Activated CD8-positive, alpha-beta T cell treated with anti-CD3 and anti-CD28 coated beads for 36 hours (primary cell): ENCODE data around the gene OCA2. TPM values are rescaled to one million over a fixed set of nuclear protein-coding genes. Genes with fewer than 3 reads are reported as not detected.
A peak's percentile ranks its signal among the peaks of the same experiment; 100 is the strongest.
"Not testable (repeated sequence)": the region's sequence is repeated elsewhere in the genome, so short reads cannot be mapped to it uniquely, and the experiment has no call there.

ENCODE experiments used
- ATAC-seq: fragments of 200-7000 bp; cut with Tn5 transposase; one replicate; pipeline ENCODE4 v1.10.0; 2021; ENCODE audit warnings: mild to moderate bottlenecking, moderate library complexity
- CTCF ChIA-PET: fragments of 350-600 bp; sonication (Branson Sonifier 250); formaldehyde crosslinking; loops from one replicate; lab custom pipeline; 2021; ENCODE audit warnings: antibody characterized with exemption; lab: Charles Lee
- POLR2A ChIA-PET: fragments of 350-600 bp; sonication (Branson Sonifier 250); formaldehyde crosslinking; loops from one replicate; lab custom pipeline; 2021; ENCODE audit warnings: antibody characterized with exemption; lab: Charles Lee
- DNase-seq: peaks from one replicate; pipeline ENCODE4 v3.0.0-alpha.2; 2020
- H3K27ac Mint-ChIP-seq: one replicate; pipeline ENCODE4 v1.8.0; 2021; ENCODE audit warnings: mild to moderate bottlenecking, mixed read lengths
- H3K27me3 Mint-ChIP-seq: one replicate; pipeline ENCODE4 v1.8.0; 2021; ENCODE audit warnings: mixed read lengths
- H3K36me3 Mint-ChIP-seq: one replicate; pipeline ENCODE4 v1.8.0; 2021; ENCODE audit warnings: low read depth, mixed read lengths
- H3K4me1 Mint-ChIP-seq: one replicate; pipeline ENCODE4 v1.8.0; 2021; ENCODE audit warnings: low read depth, mixed read lengths
- H3K4me3 Mint-ChIP-seq: one replicate; pipeline ENCODE4 v1.8.0; 2021; ENCODE audit warnings: mild to moderate bottlenecking, moderate library complexity, mixed read lengths
- H3K9me3 Mint-ChIP-seq: one replicate; pipeline ENCODE4 v1.8.0; 2021; ENCODE audit warnings: mixed read lengths
- CTCF ChIP-seq: fragments of 200-600 bp; IDR thresholded peaks from one replicate; pipeline ENCODE4 v1.8.0; 2022; ENCODE audit warnings: antibody characterized with exemption, mild to moderate bottlenecking
- intact Hi-C: fragments of 100-400 bp; cut with micrococcal nuclease; formaldehyde crosslinking; loops from one replicate; pipeline ENCODE4 v1.10.0; 2022
- total RNA-seq, 2 experiments: library from RNA; stranded (reverse); gene quantifications; one replicate each; pipeline ENCODE4 v1.2.3, GENCODE V29; 2021

Gene OCA2
- total RNA-seq, 2 experiments from 2014 or later = not detected

- no peak overlapping the region for H3K4me3 Mint-ChIP-seq
- intact Hi-C loops = no loop called here
- H3K27ac Mint-ChIP-seq = no peak overlapping the region
- TF ChIP-seq CTCF = no peak
- ATAC-seq (no peak), DNase-seq (no peak)
- no peaks in the 10 kb centered on the region for H3K4me1 Mint-ChIP-seq
- H3K9me3 Mint-ChIP-seq = no peaks in the 10 kb centered on the region
- POLR2A ChIA-PET = no interaction called here
- H3K36me3 Mint-ChIP-seq = peaks cover 13% of the 10 kb centered on the region
- no peaks in the 10 kb centered on the region for H3K27me3 Mint-ChIP-seq
- CTCF ChIA-PET = interaction anchor here (0.6 to 2.2 kb wide), 5 partner anchors 9 to 1961 kb away, joined by 3 to 11 read pairs (median 5); no protein-coding TSS in a partner anchor
Observed at GRCh38 chr15:28124841-28125240, 25.7 kb upstream of the OCA2 start.

DNA sequence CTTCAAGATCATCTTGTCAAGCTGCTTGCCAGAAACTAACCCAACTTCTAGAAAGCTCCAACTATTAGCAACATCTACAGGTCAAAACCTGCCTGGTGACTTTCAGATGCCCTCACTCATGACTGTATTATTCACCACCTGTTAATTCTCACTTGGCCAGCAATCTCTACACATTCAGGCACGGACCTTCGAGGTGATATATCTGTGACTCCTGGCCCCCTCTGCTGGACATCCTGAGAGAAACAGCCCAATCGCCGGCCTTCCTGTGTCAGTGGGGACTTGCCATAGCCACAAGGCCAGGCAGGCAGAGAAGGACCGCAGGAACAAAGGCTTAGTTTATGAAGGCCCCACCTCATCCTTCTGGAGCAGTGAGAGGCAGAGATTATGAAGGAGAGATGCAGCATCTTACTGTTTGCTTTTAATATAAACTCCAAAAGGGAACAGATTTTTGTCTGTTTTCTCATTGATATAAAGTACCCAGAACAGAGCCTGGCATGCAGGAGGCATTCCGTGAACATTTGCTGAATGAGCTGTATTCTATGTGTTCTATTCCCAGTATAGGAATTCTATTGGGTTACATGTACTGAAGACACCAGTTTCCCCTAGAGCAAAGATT, 24.4 kb upstream of the OCA2 start:
- ChIA-PET CTCF (interaction anchor here (1.5 kb wide), 1 partner anchor 10 kb away, joined by 5 read pairs; no protein-coding TSS in a partner anchor), POLR2A (no interaction called here)
- no peaks in the 10 kb centered on the region for H3K9me3 Mint-ChIP-seq
- peak; percentile 74 for ATAC-seq
- DNase-seq = peak; percentile 71
- H3K36me3 Mint-ChIP-seq = peaks cover 15% of the 10 kb centered on the region
- H3K27ac Mint-ChIP-seq = no peak overlapping the region
- no peaks in the 10 kb centered on the region for H3K27me3 Mint-ChIP-seq
- intact Hi-C loops = no loop called here
- no peak overlapping the region for H3K4me3 Mint-ChIP-seq
- H3K4me1 Mint-ChIP-seq = no peaks in the 10 kb centered on the region
- peak; percentile 63 for TF ChIP-seq CTCF

GRCh38 chr15:28122038-28122949, 23.2 kb upstream of the OCA2 start:
- ATAC-seq (no peak), DNase-seq (no peak)
- Mint-ChIP-seq H3K4me1 (no peaks in the 10 kb centered on the region), H3K4me3 (no peak overlapping the region), H3K36me3 (peaks cover 15% of the 10 kb centered on the region), H3K9me3 (no peaks in the 10 kb centered on the region), H3K27ac (no peak overlapping the region), H3K27me3 (no peaks in the 10 kb centered on the region)
- ChIA-PET CTCF (no interaction called here), POLR2A (no interaction called here)
- TF ChIP-seq CTCF = no peak
- intact Hi-C loops = no loop called here

GRCh38 chr15:28121577-28121976, 22.5 kb upstream of the OCA2 start:
- intact Hi-C loops, CTCF ChIA-PET, H3K9me3 Mint-ChIP-seq, H3K27ac Mint-ChIP-seq, POLR2A ChIA-PET, H3K27me3 Mint-ChIP-seq, H3K4me3 Mint-ChIP-seq, DNase-seq, ATAC-seq, H3K4me1 Mint-ChIP-seq: not testable (repeated sequence)
- peaks cover 15% of the 10 kb centered on the region for H3K36me3 Mint-ChIP-seq

- ChIA-PET POLR2A (no interaction called here), CTCF (no interaction called here)
- no peak for DNase-seq
- Mint-ChIP-seq H3K27ac (no peak overlapping the region), H3K4me3 (no peak overlapping the region), H3K9me3 (no peaks in the 10 kb centered on the region), H3K4me1 (no peaks in the 10 kb centered on the region), H3K27me3 (no peaks in the 10 kb centered on the region), H3K36me3 (peaks cover 15% of the 10 kb centered on the region)
- no peak for ATAC-seq
- no peak for TF ChIP-seq CTCF
- intact Hi-C loops = no loop called here
Observed at GRCh38 chr15:28120359-28120640, 21.2 kb upstream of the OCA2 start.
